Mesenchymal stem cell (in vitro differentiated cells and primary cell): Measurements from ENCODE around the gene CMTM5.

ENCODE experiments used
- DNase-seq: peaks from one replicate; pipeline ENCODE4 v3.0.0-alpha.2; 2013
- H2AFZ ChIP-seq: one replicate; pipeline ENCODE4 v1.6.1; 2013; ENCODE audit warnings: low read depth, mild to moderate bottlenecking, control low read depth, inconsistent platforms, low read length, moderate library complexity
- H2AK5ac ChIP-seq: 2 replicates; pipeline ENCODE4 v1.6.1; 2013; ENCODE audit warnings: low read length, moderate library complexity, mild to moderate bottlenecking, inconsistent platforms; ENCODE audit not compliant: severe bottlenecking
- H2BK120ac ChIP-seq: one replicate; pipeline ENCODE4 v1.6.1; 2013; ENCODE audit warnings: low read depth, mild to moderate bottlenecking, inconsistent platforms, low read length, moderate library complexity
- H2BK12ac ChIP-seq, 2 experiments: one replicate each; pipeline ENCODE4 v1.6.1; 2013; ENCODE audit warnings: inconsistent platforms in 2 of 2, low read length in 2 of 2, mild to moderate bottlenecking in 2 of 2, moderate library complexity in 2 of 2, control low read depth in 1 of 2
- H2BK15ac ChIP-seq: one replicate; pipeline ENCODE4 v1.6.1; 2013; ENCODE audit warnings: mild to moderate bottlenecking, low read depth, inconsistent platforms; ENCODE audit not compliant: poor library complexity, severe bottlenecking
- H2BK5ac ChIP-seq: 2 replicates; pipeline ENCODE4 v1.6.1; 2013; ENCODE audit warnings: low read depth, mild to moderate bottlenecking, low read length, control low read depth, inconsistent platforms; ENCODE audit not compliant: poor library complexity, severe bottlenecking
- H3K14ac ChIP-seq, 2 experiments: one replicate each; pipeline ENCODE4 v1.6.1; 2013; ENCODE audit warnings: inconsistent platforms in 2 of 2, low read length in 2 of 2, control low read depth in 1 of 2, mild to moderate bottlenecking in 1 of 2, moderate library complexity in 1 of 2
- H3K18ac ChIP-seq, 2 experiments: one replicate each; pipeline ENCODE4 v1.6.1; 2013; ENCODE audit warnings: inconsistent platforms in 2 of 2, low read length in 2 of 2, control low read depth in 1 of 2, low read depth in 1 of 2, mild to moderate bottlenecking in 1 of 2
- H3K23ac ChIP-seq, 2 experiments: one replicate each; pipeline ENCODE4 v1.6.1; 2013; ENCODE audit warnings: inconsistent platforms in 2 of 2, low read length in 2 of 2, mild to moderate bottlenecking in 2 of 2, moderate library complexity in 2 of 2, control low read depth in 1 of 2
- H3K27ac ChIP-seq: 2 replicates; pipeline ENCODE4 v1.5.1; 2013; ENCODE audit warnings: mild to moderate bottlenecking, moderate library complexity, low read length, control low read depth, inconsistent platforms; ENCODE audit not compliant: poor library complexity, severe bottlenecking
- H3K27me3 ChIP-seq, 2 experiments: 2 replicates each; pipeline versions ENCODE4 v1.6.1 to v1.7.0; 2013; ENCODE audit warnings: low read length in 2 of 2, mild to moderate bottlenecking in 2 of 2, moderate library complexity in 2 of 2, control low read depth in 1 of 2, inconsistent platforms in 1 of 2; ENCODE audit not compliant: control insufficient read depth in 1 of 2, insufficient read depth in 1 of 2
- H3K36me3 ChIP-seq, 2 experiments: 2 replicates each; pipeline versions ENCODE4 v1.6.1 to v1.7.0; 2013; ENCODE audit warnings: low read length in 2 of 2, control low read depth in 1 of 2, inconsistent platforms in 1 of 2, low read depth in 1 of 2, mild to moderate bottlenecking in 1 of 2; ENCODE audit not compliant: insufficient read depth in 2 of 2, control insufficient read depth in 1 of 2
- H3K4ac ChIP-seq, 2 experiments: one replicate each; pipeline ENCODE4 v1.6.1; 2013; ENCODE audit warnings: inconsistent platforms in 2 of 2, low read length in 2 of 2, mild to moderate bottlenecking in 2 of 2, moderate library complexity in 2 of 2, control low read depth in 1 of 2, low read depth in 1 of 2
- H3K4me1 ChIP-seq: 2 replicates; pipeline ENCODE4 v1.6.1; 2013; ENCODE audit warnings: low read depth, low read length, control low read depth; ENCODE audit not compliant: control insufficient read depth, insufficient read depth
- H3K4me2 ChIP-seq: 2 replicates; pipeline ENCODE4 v1.6.1; 2013; ENCODE audit warnings: low read length, mild to moderate bottlenecking, inconsistent platforms; ENCODE audit not compliant: poor library complexity, severe bottlenecking
- H3K4me3 ChIP-seq, 2 experiments: 2 replicates each; pipeline versions ENCODE4 v1.5.1 to v1.7.0; 2013; ENCODE audit warnings: low read length in 2 of 2, mild to moderate bottlenecking in 2 of 2, control low read depth in 1 of 2, low read depth in 1 of 2; ENCODE audit not compliant: insufficient read depth in 1 of 2
- H3K79me1 ChIP-seq: replicated peaks from 2 replicates; pipeline ENCODE4 v1.6.1; 2013; ENCODE audit warnings: mild to moderate bottlenecking, control low read depth, low read length, inconsistent platforms; ENCODE audit not compliant: poor library complexity, severe bottlenecking
- H3K9ac ChIP-seq: 2 replicates; pipeline ENCODE4 v1.7.0; 2013; ENCODE audit warnings: mild to moderate bottlenecking, low read length, moderate library complexity
- H3K9me3 ChIP-seq: 2 replicates; pipeline ENCODE4 v1.7.0; 2013; ENCODE audit warnings: mild to moderate bottlenecking, low read length; ENCODE audit not compliant: control insufficient read depth
- H4K8ac ChIP-seq: one replicate; pipeline ENCODE4 v1.6.1; 2013; ENCODE audit warnings: inconsistent platforms, mild to moderate bottlenecking, low read length, moderate library complexity
- H4K91ac ChIP-seq: one replicate; pipeline ENCODE4 v1.6.1; 2013; ENCODE audit warnings: mild to moderate bottlenecking, low read length, inconsistent platforms
- WGBS: methylation state at CpG from one replicate; pipeline ENCODE4 v1.1.7; 2013; ENCODE audit warnings: mixed read lengths; 5-methylcytosine and 5-hydroxymethylcytosine counted together

Gene CMTM5

GRCh38 chr14:23405096-23405495 lies 28.2 kb downstream of the CMTM5 start:
- no peak overlapping the region for H3K23ac ChIP-seq
- H3K14ac ChIP-seq: no peak overlapping the region
- H3K4me2 ChIP-seq: no peak overlapping the region
- no peaks in the 10 kb centered on the region for H3K4me1 ChIP-seq
- H3K18ac ChIP-seq: no peak overlapping the region
- H2BK15ac ChIP-seq: no peak overlapping the region
- no peak overlapping the region for H3K4ac ChIP-seq
- no peaks in the 10 kb centered on the region for H3K9me3 ChIP-seq
- WGBS: 86% methylated on average over 10 of the region's 10 CpGs
- no peak overlapping the region for H2BK5ac ChIP-seq
- H3K27ac ChIP-seq: no peak overlapping the region
- no peaks in the 10 kb centered on the region for H3K36me3 ChIP-seq
- no peak overlapping the region for H2BK12ac ChIP-seq
- H4K8ac ChIP-seq: no peak overlapping the region
- H3K79me1 ChIP-seq: no peaks in the 10 kb centered on the region
- peaks cover 50 to 78% of the 10 kb centered on the region in 2 experiments for H3K27me3 ChIP-seq
- DNase-seq: no peak
- H3K4me3 ChIP-seq: no peak overlapping the region
- H2AK5ac ChIP-seq: no peak overlapping the region
- H3K9ac ChIP-seq: no peak overlapping the region
- H2BK120ac ChIP-seq: no peak overlapping the region
- no peak overlapping the region for H4K91ac ChIP-seq
- H2AFZ ChIP-seq: no peak overlapping the region

- no peak overlapping the region for H2BK5ac ChIP-seq
- WGBS: 88% methylated on average over 13 of the region's 13 CpGs
These were observed 28.7 kb downstream of the CMTM5 start for GRCh38 chr14:23405516-23406025.

GRCh38 chr14:23406244-23406643 lies 29.4 kb downstream of the CMTM5 start:
- no peak overlapping the region for H2BK15ac ChIP-seq
- H3K4me3 ChIP-seq: no peak overlapping the region
- no peaks in the 10 kb centered on the region for H3K79me1 ChIP-seq
- no peak overlapping the region for H3K18ac ChIP-seq
- no peak overlapping the region for H3K4ac ChIP-seq
- no peak overlapping the region for H3K27ac ChIP-seq
- H3K9me3 ChIP-seq: no peaks in the 10 kb centered on the region
- no peak overlapping the region for H2BK5ac ChIP-seq
- H2AFZ ChIP-seq: no peak overlapping the region
- H3K36me3 ChIP-seq: no peaks in the 10 kb centered on the region
- H2AK5ac ChIP-seq: no peak overlapping the region
- DNase-seq: no peak
- 63% methylated on average over 4 of the region's 4 CpGs for WGBS
- H3K27me3 ChIP-seq: peaks cover 57 to 88% of the 10 kb centered on the region in 2 experiments
- no peak overlapping the region for H2BK12ac ChIP-seq
- no peak overlapping the region for H2BK120ac ChIP-seq
- H4K8ac ChIP-seq: no peak overlapping the region
- no peak overlapping the region for H3K9ac ChIP-seq
- no peak overlapping the region for H3K4me2 ChIP-seq
- no peak overlapping the region for H4K91ac ChIP-seq
- no peak overlapping the region for H3K23ac ChIP-seq
- no peaks in the 10 kb centered on the region for H3K4me1 ChIP-seq
- H3K14ac ChIP-seq: no peak overlapping the region

More at GRCh38 chr14:23405516-23406025, 28.7 kb downstream of the CMTM5 start:
- Histone ChIP-seq H3K27me3 (peaks cover 55 to 81% of the 10 kb centered on the region in 2 experiments), H3K27ac (no peak overlapping the region), H3K4me3 (peak overlapping the region in 1 of 2 experiments; percentile 2), H3K4me1 (no peaks in the 10 kb centered on the region), H3K36me3 (no peaks in the 10 kb centered on the region), H3K79me1 (no peaks in the 10 kb centered on the region), H2AFZ (no peak overlapping the region), H3K4ac (no peak overlapping the region), H3K18ac (no peak overlapping the region), H2BK15ac (no peak overlapping the region), H3K23ac (no peak overlapping the region), H4K91ac (no peak overlapping the region), H3K9me3 (no peaks in the 10 kb centered on the region), H3K9ac (no peak overlapping the region), H4K8ac (no peak overlapping the region), H2AK5ac (no peak overlapping the region), H3K4me2 (no peak overlapping the region), H2BK120ac (no peak overlapping the region), H2BK12ac (no peak overlapping the region), H3K14ac (no peak overlapping the region)
- no peak for DNase-seq

- peaks cover 61 to 86% of the 10 kb centered on the region in 2 experiments for H3K27me3 ChIP-seq
These were observed 30.0 kb downstream of the CMTM5 start for GRCh38 chr14:23406725-23407355.

More at GRCh38 chr14:23406725-23407355, 30.0 kb downstream of the CMTM5 start:
- H3K9ac ChIP-seq: no peak overlapping the region
- no peak overlapping the region for H3K23ac ChIP-seq
- no peak overlapping the region for H3K18ac ChIP-seq
- H3K4me2 ChIP-seq: no peak overlapping the region
- H2BK12ac ChIP-seq: no peak overlapping the region
- H2BK5ac ChIP-seq: no peak overlapping the region
- no peak overlapping the region for H3K14ac ChIP-seq
- no peak overlapping the region for H2BK120ac ChIP-seq
- no peak overlapping the region for H2BK15ac ChIP-seq
- H3K4me1 ChIP-seq: no peaks in the 10 kb centered on the region
- no peak overlapping the region for H4K8ac ChIP-seq
- no peak for DNase-seq
- no peak overlapping the region for H3K4me3 ChIP-seq
- H3K4ac ChIP-seq: no peak overlapping the region
- H2AFZ ChIP-seq: no peak overlapping the region
- H2AK5ac ChIP-seq: no peak overlapping the region
- WGBS: 82% methylated on average over 14 of the region's 15 CpGs
- no peaks in the 10 kb centered on the region for H3K79me1 ChIP-seq
- no peaks in the 10 kb centered on the region for H3K36me3 ChIP-seq
- no peak overlapping the region for H3K27ac ChIP-seq
- H4K91ac ChIP-seq: peak overlapping the region; percentile 7
- H3K9me3 ChIP-seq: no peaks in the 10 kb centered on the region
